Rectal smooth muscle tissue (tissue), 1 donor: ENCODE data around the gene CXCL12.

ENCODE experiments used
- H3K27ac ChIP-seq: one replicate; pipeline ENCODE4 v1.7.0; 2013; ENCODE audit warnings: low read depth, low read length, inconsistent platforms
- H3K27me3 ChIP-seq: one replicate; pipeline ENCODE4 v1.7.0; 2013; ENCODE audit warnings: low read length; ENCODE audit not compliant: control insufficient read depth, insufficient read depth
- H3K36me3 ChIP-seq: one replicate; pipeline ENCODE4 v1.7.0; 2013; ENCODE audit warnings: low read length; ENCODE audit not compliant: control insufficient read depth, insufficient read depth
- H3K4me1 ChIP-seq: one replicate; pipeline ENCODE4 v1.7.0; 2013; ENCODE audit warnings: low read length; ENCODE audit not compliant: control insufficient read depth, insufficient read depth
- H3K4me3 ChIP-seq: one replicate; pipeline ENCODE4 v1.7.0; 2013; ENCODE audit warnings: low read length
- H3K9ac ChIP-seq: one replicate; pipeline ENCODE4 v1.7.0; 2013; ENCODE audit warnings: low read length

CXCL12 gene

DNA sequence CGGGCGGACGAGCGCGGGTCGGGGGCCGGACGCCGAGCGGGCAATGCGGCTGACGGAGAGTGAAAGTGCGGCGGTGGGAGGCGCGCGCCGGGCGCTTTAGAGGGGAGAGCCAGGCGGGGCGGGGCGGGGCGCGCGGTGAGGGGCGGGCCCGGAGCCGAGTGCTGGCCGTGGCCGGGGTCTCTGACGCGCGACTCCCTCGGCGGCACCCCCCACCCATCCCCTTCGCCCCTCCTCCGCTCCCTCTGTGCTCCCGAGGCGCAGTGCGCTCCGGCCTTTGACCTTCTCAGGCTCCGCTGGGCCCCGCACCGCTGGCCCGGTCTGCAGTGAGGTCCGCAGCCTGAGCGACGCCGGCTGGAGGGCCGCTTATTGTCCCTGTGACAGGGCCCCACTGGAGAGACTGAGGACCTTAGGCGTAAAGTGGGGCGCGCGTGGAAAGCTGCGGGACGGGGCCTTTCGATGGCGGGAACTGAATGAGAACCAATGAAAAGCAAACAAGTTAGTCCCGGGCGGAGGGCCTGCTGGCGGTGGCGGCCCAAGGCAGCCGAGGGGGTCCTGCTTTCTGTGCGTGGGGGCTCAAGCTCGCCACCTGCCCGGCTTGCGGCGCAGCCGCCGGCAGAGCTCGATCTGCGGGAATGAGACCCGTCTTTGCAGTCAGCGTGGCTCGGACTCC is at the start of gene CXCL12:
CXCL12 (minus strand) TSS at position 72 of the 670 bp plus-strand sequence. CDS start 92 bp downstream, outside the sequence.
- H3K27me3 ChIP-seq: peaks cover 8% of the 10 kb centered on the region
- peak within 1 kb of the TSS; percentile 1 for H3K9ac ChIP-seq
- no peaks in the 10 kb centered on the region for H3K36me3 ChIP-seq
- peak within 1 kb of the TSS; percentile 54 for H3K4me3 ChIP-seq
- H3K27ac ChIP-seq: peak within 1 kb of the TSS; percentile 16
- no peaks in the 10 kb centered on the region for H3K4me1 ChIP-seq

DNA sequence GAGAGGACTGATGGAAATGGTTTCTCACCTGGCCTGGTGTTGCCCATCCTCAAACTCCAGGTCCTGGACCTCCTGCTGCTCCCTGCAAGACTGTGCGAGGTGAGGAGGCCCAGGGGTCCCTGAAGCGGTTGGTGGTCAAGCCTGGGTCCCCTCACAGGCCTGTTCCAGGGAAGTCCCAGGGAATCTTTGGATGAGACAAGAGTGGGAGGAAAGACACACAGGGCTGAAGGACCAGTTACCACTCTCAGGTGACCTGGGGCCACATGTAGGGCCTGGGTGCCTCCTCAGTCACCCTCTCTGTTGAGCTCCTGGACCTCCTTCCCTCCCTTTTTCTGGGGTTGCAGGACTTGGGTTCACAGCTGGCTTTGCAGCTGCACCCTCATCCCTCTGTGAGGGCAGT is 42.6 kb upstream of the CXCL12 start:
- Histone ChIP-seq H3K36me3 (no peaks in the 10 kb centered on the region), H3K27me3 (no peaks in the 10 kb centered on the region), H3K27ac (no peak overlapping the region), H3K4me3 (no peak overlapping the region), H3K9ac (no peak overlapping the region), H3K4me1 (no peaks in the 10 kb centered on the region)

DNA sequence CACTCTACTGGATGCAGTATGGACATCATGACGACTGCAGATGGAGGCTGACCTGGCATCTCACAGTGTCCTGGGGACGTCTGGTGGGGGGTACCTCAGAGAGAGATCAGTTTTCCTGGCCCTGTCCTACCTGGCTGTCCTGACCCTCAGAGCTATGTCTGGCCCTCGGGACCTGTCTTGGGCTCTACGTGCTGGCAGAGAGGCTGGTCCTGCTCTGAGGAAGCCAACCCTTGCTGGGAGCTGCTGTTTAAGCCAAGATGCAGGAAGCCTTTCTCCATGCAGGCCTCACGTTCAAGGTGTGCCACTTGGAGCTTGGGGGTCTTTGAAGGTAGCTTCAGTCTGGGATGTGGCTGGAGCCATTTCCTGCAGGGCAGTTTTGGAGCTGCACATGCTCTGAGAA is 42.1 kb upstream of the CXCL12 start:
- Histone ChIP-seq H3K9ac (no peak overlapping the region), H3K27ac (no peak overlapping the region), H3K27me3 (no peaks in the 10 kb centered on the region), H3K4me1 (no peaks in the 10 kb centered on the region), H3K4me3 (no peak overlapping the region), H3K36me3 (no peaks in the 10 kb centered on the region)

DNA sequence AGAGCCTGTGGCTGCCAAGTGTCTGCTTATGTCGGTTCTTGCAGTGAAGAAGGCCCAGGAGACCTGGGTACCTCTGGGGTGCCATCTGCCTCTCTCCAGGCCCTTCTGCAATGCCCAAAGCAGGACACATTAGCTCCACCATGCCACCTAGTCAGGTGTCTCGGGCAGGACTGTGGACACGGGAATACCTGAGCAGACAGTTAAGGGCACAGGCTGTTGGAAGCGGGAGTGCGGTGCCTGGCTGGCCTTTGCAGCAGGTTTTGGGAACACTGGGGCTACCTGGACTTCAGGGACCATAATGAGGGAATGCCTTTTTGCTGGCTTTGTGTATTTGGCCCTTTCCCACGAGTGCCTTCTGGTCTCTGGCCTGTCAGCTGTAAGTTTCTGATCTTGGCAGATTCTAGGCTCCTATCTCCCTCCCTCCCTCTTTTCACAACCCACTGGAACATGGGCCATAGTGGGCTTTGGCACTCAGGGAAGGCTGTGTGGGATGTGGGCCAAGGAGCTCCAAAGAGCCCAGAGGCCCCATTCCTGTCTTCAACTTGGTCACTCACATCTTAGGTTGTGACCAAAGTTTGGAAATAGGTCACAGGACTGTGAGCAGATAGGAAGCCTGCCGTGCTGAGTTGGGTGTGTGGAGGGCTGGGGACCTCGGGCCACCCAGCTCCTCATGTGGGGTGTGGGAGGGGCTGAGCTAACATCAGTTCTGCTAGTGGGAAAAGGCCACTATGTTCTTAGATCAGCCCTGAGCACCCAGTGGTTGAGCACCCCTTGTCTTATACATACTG is 41.5 kb upstream of the CXCL12 start:
- Histone ChIP-seq H3K36me3 (no peaks in the 10 kb centered on the region), H3K4me1 (no peaks in the 10 kb centered on the region), H3K9ac (no peak overlapping the region), H3K4me3 (no peak overlapping the region), H3K27ac (no peak overlapping the region), H3K27me3 (no peaks in the 10 kb centered on the region)

DNA sequence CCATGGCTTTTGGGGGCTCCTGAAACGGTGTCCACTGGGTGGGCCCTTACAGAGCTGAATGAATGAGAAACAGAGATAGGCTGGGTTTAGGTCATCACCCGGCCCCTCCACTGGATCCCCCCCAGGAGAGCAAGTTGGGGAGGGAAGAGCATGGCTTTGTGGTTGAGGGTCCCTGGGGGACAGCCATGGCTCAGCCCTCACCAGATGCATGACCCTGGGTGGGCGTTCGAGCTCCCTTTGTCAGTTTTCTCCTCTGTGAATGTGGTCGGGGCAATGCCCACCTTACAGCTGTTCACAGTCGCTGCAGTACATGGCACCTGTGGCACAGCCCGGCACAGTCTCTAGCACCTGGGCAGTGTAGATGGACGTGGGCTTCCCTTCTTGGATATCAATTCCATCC is 40.6 kb upstream of the CXCL12 start:
- H3K27ac ChIP-seq: no peak overlapping the region
- H3K4me1 ChIP-seq: no peaks in the 10 kb centered on the region
- no peak overlapping the region for H3K4me3 ChIP-seq
- no peaks in the 10 kb centered on the region for H3K36me3 ChIP-seq
- no peaks in the 10 kb centered on the region for H3K27me3 ChIP-seq
- H3K9ac ChIP-seq: no peak overlapping the region

DNA sequence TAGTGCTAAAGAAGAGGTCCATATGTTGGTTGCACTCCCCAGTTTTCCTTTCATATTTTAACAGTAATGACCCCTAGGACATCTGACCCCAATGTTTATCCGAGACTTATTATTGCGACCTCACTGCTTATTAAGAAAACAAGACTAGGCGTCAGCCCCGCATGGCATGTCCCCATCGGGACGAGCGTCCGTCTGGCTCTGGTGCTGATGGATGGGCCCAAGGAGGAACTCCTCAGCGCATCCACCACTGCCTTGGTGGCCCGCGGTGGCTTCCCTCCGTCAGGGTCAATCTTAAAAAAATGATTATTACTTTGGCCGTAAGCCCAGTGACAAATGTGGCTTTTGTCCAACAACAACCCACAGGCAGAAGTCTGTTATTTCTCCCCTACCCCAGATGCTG is 40.1 kb upstream of the CXCL12 start:
- no peak overlapping the region for H3K9ac ChIP-seq
- no peaks in the 10 kb centered on the region for H3K36me3 ChIP-seq
- no peaks in the 10 kb centered on the region for H3K4me1 ChIP-seq
- H3K27ac ChIP-seq: no peak overlapping the region
- H3K27me3 ChIP-seq: no peaks in the 10 kb centered on the region
- H3K4me3 ChIP-seq: no peak overlapping the region

DNA sequence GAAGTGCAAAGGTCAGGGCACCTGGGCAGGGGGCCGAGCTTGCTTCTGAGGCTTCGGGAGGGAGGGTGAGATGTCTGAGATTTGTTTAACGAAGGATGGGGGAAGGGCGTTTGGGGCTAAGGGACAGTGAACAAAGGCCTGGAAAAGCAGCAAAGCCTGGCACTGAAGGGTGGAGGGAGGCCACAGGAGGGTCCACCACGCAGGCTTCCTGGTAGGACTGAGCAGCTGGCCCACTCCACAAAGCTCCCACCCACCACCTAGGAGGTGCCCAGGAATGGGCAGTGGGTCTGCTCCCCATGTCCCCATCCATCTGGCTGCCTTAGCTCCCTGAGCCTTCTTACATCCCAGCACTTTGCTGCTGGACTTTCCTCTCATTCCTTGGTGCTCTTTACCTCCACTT is 39.4 kb upstream of the CXCL12 start:
- H3K27ac ChIP-seq: no peak overlapping the region
- no peaks in the 10 kb centered on the region for H3K27me3 ChIP-seq
- H3K4me1 ChIP-seq: no peaks in the 10 kb centered on the region
- H3K36me3 ChIP-seq: no peaks in the 10 kb centered on the region
- no peak overlapping the region for H3K4me3 ChIP-seq
- no peak overlapping the region for H3K9ac ChIP-seq

DNA sequence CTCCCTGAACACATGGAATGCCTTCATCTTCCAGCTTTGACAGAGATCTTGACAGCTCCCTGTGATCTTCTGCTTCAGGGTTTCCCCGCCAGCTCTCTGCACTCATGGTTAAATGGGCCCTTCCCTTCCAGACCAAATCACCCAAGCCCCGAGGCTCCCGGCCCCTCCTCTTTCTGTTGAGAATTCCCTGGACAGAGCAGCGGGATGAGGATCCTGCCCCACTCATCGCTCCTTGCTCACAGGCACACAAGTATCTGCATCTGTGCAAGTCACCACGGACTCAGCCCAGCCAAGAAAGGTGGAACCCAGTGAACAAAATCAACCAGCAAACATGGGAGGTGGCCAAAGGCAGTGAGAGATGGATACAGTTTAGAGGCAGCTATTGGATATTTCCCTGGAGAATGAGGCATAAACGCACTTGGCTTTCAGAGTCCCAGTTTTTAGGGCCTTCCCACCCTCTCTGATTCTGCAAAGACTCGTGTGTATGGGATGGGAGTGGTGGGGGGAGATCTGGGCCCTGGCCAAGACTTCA is 37.7 kb upstream of the CXCL12 start:
- Histone ChIP-seq H3K36me3 (no peaks in the 10 kb centered on the region), H3K27ac (no peak overlapping the region), H3K27me3 (no peaks in the 10 kb centered on the region), H3K4me3 (no peak overlapping the region), H3K4me1 (no peaks in the 10 kb centered on the region), H3K9ac (no peak overlapping the region)

DNA sequence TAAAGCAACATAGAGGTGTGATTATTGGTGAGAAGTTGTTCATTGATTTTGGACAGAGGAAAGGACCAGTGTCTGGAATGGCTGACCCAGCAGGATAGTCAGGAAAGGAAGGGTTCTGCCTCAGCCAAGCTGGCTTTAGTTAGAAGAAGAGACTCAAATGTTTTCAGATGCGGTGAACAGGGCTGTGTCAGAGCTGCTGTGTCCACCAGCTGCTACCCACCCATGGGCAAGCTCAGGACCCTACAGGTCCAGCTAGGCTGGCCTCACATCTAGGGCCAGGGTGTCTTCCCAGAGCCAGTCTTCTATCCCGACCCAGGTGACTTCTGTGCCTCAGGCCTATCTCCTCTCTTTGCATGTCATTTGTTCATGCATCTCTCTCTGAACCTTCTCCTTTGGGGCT is 37.3 kb upstream of the CXCL12 start:
- H3K9ac ChIP-seq: no peak overlapping the region
- no peaks in the 10 kb centered on the region for H3K36me3 ChIP-seq
- no peaks in the 10 kb centered on the region for H3K27me3 ChIP-seq
- no peak overlapping the region for H3K4me3 ChIP-seq
- no peak overlapping the region for H3K27ac ChIP-seq
- no peaks in the 10 kb centered on the region for H3K4me1 ChIP-seq

DNA sequence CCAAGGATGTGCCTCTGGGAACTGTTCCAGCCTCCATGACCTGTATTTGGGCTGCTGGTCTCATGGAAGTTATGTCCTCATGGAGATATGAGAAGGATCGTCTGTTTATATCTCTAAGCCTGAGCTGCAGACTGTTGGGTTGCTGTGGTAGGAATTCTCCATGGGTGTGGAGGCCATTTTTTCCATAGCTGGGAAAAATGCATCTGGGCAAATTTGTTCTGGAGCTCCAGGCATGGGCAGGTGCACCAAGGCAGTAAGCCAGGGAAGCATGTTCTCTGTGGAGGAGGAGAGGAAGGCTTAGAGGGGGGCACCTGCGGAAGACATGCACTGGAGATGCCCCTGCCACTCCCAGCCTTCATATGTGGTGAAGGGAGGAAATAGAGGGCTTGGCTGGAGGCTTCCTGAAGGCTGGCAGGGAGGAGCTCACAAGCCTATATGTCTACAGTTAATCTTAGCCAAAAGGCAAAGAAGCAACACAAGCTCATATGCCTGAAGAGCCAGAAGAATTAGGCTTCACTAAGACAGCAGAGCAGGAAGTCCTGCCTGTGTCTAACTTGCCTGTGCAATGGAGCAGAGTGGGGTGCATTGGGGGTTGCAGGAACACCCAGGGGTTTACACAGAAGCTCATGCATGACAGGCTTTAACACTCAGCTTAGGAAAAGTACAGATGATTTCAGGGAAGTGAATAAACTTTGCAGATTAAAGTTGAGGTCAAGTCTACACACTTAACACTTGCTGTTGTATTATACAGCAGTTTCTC is 35.1 kb upstream of the CXCL12 start:
- no peaks in the 10 kb centered on the region for H3K4me1 ChIP-seq
- no peak overlapping the region for H3K9ac ChIP-seq
- H3K27ac ChIP-seq: no peak overlapping the region

DNA sequence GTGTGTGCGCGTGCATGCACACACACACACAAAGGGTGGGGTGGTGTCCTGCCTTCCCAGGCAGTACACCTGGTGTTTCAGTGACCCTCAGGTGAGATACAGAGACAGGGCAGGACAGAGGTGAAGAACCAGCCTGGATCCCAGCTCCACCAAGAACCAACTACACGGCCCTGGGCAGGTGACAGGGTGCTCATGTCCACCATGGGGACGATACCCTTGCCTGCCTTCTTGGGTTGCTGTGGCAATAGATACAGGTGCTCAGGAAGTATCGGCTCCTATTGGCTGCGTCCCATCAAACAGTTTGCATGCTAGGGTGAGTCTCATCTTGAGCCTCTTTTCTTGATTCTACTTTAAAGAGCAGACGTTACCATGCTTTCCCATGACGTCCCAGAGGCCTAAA is 33.7 kb upstream of the CXCL12 start:
- no peaks in the 10 kb centered on the region for H3K36me3 ChIP-seq
- H3K4me3 ChIP-seq: no peak overlapping the region
- H3K9ac ChIP-seq: no peak overlapping the region
- no peaks in the 10 kb centered on the region for H3K4me1 ChIP-seq
- H3K27ac ChIP-seq: no peak overlapping the region
- H3K27me3 ChIP-seq: no peaks in the 10 kb centered on the region

More for the DNA sequence above, 35.1 kb upstream of the CXCL12 start:
- no peaks in the 10 kb centered on the region for H3K27me3 ChIP-seq
- no peaks in the 10 kb centered on the region for H3K36me3 ChIP-seq
- H3K4me3 ChIP-seq: no peak overlapping the region

DNA sequence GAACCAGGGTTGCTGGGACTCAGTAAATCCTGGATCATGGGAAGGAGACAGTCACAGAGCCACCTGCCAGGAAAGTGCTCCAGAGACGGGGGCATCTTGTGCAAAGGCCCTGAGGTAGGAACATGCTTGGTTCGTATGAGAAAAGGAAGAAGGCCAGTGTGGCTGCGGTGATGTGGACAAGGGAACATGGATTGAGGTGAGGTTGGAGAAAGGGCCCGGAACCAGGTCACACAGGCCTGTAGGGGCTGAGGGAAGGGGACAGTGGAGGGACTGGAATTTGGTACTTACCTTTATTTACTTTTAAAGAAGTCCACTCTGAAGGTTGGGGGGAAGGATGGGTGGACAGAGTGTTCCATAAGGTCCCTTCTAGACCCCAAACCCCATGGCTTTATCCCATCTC is 32.9 kb upstream of the CXCL12 start:
- no peak overlapping the region for H3K4me3 ChIP-seq
- no peaks in the 10 kb centered on the region for H3K27me3 ChIP-seq
- no peak overlapping the region for H3K9ac ChIP-seq
- no peaks in the 10 kb centered on the region for H3K4me1 ChIP-seq
- H3K36me3 ChIP-seq: no peaks in the 10 kb centered on the region
- no peak overlapping the region for H3K27ac ChIP-seq
